ENCODE data around the gene KLK7.

The KLK7 gene

DNA sequence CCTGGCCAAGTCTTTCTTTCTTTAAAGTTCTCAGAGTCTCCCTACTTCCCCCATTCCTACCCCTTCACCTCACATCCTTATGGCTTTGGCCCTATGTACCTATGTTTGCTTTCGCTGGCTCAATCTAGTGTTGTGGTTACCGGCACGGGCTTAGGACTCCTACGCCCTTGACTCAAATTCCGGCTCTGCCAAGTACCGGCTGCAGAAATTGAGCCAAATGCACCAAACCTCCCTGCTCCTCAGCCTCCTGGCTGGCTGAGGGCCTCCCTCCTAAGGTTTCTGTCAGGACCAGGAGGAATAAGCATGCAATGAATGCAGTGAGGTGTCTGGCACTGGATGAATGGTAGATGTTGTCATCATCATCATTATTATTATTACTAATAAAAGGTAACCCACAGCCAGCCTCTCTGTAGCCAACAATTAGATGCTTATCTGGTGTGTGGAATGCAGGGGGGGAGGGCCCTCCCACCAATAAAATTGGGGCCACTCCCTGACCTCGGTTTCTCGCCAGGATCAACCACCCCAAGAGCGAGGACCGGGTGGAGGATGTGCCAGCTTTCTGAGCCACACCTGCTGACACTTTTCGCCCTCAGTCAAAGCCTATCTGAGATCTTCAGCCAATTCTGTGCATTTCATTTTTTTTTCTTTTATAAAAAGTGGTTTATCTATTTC is 51.6 kb downstream of the KLK7 start:
- no peak for DNase-seq (ENCODE audit: low spot score)

DNA sequence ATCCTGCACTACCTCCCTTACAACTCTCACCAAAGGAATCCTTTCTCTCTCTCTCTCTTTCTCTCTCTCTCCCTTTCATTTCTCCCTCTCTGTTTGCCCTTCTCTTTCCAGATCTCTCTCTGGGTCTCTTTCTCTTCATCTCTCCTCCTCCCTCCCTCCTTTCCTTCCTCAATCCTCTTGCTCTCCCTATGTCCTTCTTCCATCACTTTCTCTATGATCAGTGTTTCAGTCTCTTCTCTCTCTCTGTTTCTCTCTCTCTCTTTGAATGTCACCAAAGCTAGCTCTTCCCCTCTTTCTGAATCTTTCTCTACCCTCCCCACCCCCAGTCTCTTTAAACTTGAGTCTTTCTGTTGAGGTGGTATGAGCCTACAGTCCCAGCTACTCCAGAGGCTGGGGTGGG is 52.7 kb downstream of the KLK7 start:
- DNase-seq (ENCODE audit: low spot score), result no peak

DNA sequence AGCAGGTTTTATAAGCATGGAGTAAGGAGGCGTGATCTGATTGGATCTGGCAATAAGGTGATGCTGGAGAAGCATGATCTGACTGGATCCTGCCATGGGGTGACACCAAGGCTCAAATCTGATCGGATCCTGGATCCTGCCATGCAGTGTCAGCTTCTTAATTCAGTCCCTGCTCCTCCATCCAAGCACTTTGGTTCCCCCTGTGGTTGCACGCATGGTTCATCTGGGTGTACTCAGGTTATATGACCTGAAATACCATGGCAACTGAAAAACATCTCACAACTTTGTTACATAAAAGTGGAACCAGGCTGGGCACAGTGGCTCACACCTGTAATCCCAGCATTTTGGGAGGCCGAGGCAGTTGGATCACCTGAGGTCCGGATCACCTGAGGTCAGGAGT is 54.9 kb downstream of the KLK7 start:
- no peak for DNase-seq (ENCODE audit: low spot score)

Measured in HuH-7 (cell line).